ENCODE data around the gene C12orf43.

Gene C12orf43

DNA sequence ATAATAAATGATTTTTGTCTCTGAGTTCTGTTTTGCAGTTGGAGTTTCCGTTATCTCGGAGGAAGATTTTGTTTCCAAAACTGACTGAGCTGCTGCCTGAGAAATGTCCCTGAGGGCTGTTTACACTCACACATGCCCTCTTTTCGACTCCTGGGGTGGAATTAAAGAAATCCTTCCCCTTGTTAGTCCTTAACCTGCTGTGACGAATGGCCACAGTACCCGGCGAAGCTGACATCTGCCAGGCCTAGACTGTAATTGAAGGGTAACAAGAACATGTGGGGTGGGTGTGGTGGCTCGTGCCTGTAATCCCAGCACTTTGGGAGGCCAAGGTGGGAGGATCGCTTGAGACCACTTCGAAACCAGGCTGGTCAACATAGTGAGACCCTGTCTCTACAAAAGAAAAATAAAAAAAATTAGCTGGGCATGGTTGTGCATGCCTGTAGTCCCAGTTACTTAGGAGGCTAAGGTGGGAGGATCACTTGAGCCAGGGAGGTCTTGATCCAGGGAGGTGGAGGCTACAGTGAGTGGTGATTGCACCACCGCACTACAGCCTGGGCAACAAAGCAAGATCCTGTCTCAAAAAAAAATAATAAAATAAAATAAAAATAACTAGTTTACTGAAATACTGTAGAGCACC is 14.4 kb upstream of the C12orf43 start:
- no peak for DNase-seq (ENCODE audit: low read depth)

- no peak for DNase-seq (ENCODE audit: low read depth)
These were observed 10.2 kb upstream of the C12orf43 start for GRCh38 chr12:121026274-121027045.

DNA sequence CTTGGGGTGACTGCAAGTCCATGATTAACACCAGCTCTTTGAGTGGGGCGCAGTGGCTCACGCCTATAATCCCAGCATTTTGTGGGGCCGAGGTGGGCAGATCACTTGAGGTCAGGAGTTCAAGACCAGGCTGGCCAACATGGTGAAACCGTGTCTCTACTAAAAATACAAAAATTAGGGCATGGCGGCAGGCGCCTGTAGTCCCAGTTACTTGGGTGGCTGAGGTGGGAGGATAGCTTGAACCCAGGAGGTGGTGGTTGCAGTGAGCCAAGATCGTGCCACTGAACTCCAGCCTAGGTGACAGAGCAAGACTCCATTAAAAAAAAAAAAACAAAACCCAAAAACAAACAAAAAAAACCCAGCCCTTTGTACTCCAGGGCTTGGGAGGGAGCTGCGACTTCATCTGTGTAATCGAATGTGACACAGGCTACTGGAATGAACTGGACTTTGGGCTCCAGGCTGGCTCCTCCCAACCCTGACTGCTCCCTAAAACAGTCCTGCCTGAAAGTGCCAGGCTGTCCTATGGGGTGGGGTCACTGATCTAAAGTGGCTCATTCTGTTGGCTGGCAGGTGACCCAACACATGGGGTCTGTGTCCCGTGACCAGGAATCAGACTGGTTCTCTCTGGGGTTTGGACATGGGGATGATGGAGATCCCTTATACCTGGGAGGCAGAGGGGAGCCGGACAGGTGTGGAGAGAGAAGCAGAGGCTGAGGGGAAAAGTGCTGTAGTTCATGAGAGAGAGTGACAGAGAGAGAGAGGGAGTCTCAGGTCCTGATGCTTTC is 9.3 kb upstream of the C12orf43 start:
- no peak for DNase-seq (ENCODE audit: low read depth)

DNA sequence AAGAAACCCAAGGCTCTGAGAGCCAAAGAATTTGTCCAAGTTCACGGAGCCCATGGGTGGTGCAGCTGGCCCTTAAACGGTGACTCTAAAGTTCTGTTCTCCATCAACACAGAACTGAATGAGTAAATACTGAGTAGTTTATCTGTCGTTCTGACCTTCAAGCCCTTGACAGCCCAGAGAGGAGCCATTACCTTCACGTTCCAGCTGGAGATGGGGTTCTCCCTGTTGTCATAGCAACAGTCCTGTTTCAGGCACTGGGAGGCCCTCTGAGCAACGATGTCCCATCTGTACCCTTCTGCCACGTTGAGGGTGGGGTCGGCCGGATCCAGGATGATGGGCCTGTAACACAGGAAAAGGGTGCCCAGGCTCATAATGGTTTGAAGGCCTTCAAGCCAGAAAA is 7.5 kb upstream of the C12orf43 start:
- no peak for DNase-seq (ENCODE audit: low read depth)

GRCh38 chr12:121022713-121023112 is 6.4 kb upstream of the C12orf43 start:
- DNase-seq (ENCODE audit: low read depth) = no peak

DNA sequence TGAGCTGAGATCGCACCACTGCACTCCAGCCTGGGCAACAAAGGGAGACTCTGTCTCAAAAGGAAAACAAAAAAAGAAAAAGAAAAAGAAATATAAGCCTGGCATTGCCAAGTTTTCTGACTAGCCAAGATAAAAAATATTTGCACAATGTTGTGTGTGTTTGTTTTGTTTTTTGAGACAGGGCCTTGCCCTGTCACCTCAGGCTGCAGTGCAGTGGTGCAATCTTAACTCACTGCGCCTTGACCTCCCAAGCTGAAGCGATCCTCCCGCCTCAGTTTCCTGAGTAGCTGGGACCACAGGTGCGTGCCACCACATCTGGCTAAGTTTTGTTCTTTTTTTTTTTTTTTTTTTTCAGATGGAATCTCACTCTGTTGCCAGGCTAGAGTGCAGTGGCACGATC is 5.5 kb upstream of the C12orf43 start:
- DNase-seq (ENCODE audit: low read depth) = no peak

DNA sequence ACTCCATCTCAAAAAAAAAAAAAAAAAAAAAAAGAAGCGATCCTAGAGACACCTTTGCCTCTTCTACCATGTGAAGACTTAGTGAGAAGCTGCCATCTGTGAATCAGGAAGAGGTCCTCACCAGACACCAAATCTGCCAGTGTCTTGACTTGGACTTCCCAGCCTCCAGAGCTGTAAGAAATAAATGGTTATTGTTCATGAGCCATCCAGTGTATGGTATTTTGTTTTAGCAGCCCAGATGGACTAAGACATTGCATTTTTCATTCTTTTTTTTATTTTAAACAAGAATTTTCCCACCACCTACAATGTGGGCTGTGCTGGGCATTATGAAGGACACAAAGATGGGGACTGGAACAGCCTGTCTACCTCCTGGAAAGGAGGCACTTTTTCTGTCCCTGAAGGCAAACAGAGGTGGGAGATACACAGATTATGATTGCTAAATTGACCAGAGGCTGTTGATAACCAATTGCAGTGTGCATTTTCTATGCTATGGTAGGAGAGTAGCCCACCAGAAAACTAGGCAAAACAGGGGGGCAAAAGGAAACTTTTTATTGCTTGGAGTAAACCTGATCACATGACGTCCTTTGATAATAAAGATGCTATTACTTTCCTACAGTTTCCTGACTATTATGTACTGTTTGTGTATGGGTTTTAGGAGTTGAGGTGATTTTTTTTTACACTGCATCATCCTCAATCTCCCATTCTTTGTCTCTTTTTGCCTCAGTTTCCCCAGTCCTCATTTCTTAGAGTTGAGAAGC is 2.8 kb upstream of the C12orf43 start:
- no peak for DNase-seq (ENCODE audit: low read depth)

DNA sequence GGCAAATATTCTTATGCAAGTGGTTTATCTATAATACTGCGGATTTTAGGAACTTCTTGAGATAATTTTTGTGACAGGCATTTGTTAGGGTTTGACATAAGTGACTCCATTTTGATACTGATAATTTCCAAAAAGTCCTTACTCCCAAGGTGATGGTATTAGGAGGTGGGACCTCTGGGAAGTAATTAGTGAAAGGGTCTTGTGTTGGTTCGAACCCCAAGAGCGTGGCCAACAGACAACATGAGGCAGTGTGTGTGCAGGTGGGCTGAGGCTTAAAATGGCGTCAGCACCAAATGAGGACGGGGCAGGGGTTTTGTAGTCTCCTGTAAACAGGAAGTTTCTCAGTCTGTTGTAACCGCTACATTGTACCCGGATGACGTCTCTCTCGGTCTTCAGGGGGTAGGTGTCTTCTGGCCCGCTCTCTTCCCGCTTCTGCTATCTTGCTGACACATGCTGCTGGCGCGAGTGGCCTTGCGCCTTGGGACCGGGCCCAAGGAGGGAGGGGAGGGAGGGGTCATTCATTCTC is 1.7 kb upstream of the C12orf43 start:
- no peak for DNase-seq (ENCODE audit: low read depth)

DNA sequence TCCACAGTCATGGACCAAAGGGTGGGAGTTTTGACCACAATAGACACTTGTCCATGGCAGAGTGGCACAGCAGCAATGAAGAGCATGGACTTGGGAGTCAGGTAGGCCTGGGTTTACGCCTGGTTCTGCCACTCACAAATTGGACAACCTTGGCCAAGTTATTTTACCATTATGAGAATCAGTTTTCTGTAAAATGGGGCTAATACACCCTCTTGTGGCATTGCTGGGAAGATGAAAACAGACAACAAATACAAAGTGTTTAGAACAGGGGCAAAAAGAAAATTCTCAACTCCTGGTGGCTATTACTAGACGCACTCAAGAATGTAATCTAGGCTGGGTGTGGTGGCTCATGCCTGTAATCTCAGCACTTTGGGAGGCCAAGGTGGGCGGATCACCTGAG is 2.6 kb downstream of the C12orf43 start:
- DNase-seq (ENCODE audit: low read depth) = no peak

- DNase-seq (ENCODE audit: low read depth) = no peak
These were observed 4.5 kb downstream of the C12orf43 start for GRCh38 chr12:121011820-121012219.

DNA sequence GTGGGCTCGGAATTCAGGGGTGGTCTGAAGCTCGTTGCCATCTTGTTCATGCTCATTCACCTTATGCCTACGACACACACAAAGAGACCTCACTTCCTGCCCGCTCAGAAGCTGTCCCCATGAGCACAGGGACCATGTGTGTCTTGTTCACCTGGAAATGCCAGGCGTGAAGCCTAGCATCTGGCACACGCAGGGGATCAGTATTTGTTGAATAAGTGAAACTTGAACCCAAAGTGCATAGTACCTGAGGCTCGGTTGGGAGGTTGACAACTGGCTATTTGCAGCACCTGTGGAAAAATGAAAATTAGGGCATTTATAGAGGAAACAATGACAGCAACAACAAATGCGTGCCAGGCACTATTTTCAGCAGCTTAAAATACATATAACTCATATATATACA is 5.4 kb downstream of the C12orf43 start:
- DNase-seq (ENCODE audit: low read depth) = no peak

DNA sequence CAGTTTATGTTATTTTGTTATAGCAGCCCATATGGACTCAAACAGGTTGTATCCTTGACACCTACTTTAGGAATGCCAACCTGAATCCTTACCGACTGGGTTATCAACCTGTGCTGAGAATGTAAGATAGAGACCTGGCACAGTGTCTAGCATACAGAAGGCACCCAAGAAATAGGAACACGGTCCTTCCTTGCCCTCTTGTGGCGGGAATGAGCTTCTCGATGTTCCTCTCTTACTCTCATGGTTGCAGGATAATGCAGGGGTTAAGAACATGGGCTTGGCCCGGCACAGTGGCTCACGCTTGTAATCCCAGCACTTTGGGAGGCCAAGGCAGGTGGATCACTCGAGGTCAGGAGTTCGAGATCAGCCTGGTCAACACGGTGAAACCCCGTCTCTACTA is 6.5 kb downstream of the C12orf43 start:
- no peak for DNase-seq (ENCODE audit: low read depth)

DNA sequence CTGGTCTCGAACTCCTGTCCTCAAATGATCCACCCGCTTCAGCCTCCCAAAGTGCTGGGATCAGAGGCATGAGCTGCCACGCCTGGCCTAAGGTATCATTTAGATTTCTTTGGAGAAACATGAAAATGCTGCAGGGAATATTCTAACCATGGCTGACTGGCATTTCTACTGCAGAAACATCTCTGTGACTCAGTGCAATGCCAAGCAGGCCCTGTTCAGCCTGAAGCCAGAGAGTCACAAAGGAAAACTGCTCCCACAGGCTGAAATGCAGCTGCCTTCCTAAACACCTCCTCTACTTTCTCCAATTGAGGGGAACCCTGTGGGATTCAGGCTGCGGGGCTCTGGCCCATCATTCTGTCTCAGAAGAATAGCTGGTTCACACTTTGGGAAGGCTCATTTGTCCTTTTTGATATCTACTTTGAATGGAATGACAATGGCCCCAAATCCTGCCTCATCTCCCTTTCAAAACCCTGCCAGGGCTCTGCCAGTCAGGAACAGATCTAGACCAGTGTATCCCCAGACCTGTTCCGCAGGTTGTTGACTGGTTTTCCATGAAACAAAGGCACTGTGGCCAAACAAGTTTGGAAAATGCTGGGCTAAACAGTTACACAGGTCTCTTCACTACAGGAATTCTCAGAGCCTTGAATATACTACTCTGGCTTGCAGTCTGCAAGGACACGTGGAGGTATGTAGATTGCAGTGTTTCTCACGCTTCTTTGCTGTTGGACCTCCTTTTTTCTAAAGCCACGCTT is 7.8 kb downstream of the C12orf43 start:
- DNase-seq (ENCODE audit: low read depth) = no peak

- no peak for DNase-seq (ENCODE audit: low read depth)
These were observed 10.9 kb downstream of the C12orf43 start for GRCh38 chr12:121005346-121005815.

GRCh38 chr12:121004253-121004815 is 12.0 kb downstream of the C12orf43 start:
- no peak for DNase-seq (ENCODE audit: low read depth)

DNA sequence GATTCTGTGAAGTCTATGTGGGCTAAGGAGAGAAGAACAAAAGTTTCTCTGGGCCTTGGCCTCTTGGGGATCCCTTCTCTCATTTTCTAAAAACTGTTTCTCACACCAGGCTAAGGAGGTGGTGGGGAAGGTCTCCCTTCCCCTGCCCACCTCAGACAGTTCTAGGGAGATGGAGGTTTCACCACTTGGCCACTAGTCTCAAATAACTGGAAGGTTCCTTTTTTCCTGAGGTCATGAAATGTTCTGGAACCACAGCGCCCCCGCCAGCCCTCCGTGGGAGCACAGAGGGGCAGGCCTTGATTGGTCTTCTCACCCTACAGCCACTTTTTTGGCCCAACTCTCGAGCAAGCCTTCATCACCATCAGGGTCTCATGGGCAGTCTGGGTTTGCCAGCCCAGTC is 12.6 kb downstream of the C12orf43 start:
- no peak for DNase-seq (ENCODE audit: low read depth)

DNA sequence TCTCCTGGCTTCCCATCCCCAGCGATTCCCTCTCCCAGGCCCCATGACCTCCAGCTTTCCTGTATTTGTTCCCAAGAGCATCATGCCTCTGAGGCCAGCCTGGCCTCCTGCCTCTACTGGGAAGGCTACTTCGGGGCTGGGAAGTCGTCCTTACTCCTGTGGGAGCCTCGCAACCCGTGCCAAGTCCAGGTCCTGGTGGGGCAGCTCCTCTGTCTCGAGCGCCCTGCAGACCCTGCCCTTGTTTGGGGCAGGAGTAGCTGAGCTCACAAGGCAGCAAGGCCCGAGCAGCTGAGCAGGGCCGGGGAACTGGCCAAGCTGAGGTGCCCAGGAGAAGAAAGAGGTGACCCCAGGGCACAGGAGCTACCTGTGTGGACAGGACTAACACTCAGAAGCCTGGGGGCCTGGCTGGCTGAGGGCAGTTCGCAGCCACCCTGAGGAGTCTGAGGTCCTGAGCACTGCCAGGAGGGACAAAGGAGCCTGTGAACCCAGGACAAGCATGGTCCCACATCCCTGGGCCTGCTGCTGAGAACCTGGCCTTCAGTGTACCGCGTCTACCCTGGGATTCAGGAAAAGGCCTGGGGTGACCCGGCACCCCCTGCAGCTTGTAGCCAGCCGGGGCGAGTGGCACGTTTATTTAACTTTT is 14.3 kb downstream of the C12orf43 start:
- no peak for DNase-seq (ENCODE audit: low read depth)

DNA sequence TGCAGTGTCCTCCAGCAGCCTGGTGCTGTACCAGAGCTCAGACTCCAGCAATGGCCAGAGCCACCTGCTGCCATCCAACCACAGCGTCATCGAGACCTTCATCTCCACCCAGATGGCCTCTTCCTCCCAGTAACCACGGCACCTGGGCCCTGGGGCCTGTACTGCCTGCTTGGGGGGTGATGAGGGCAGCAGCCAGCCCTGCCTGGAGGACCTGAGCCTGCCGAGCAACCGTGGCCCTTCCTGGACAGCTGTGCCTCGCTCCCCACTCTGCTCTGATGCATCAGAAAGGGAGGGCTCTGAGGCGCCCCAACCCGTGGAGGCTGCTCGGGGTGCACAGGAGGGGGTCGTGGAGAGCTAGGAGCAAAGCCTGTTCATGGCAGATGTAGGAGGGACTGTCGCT is 15.2 kb downstream of the C12orf43 start:
- DNase-seq (ENCODE audit: low read depth) = no peak

DNA sequence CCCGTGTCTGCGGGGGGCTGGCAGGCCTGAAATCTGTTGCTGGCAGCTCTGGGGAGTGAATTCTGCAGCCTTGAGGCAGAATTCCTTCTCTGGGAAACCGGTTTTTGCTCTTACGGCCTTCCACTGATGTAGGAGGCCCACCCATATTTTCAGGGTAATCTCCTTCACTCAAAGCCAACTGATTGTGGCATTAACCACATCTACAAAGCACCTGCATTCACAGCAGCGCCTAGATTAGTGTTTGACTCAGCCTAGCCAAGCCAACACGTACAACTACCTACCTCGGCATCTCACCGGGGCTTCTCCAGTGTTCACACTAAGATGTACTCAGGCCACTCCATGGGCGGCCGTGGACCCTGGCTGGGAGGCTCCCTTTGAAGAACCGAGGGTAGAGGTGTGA is 15.8 kb downstream of the C12orf43 start:
- no peak for DNase-seq (ENCODE audit: low read depth)

Data from T-helper 22 cell (primary cell).